HG02678 (cell line): ENCODE measurements around the gene UBIAD1.

Source experiments
- ATAC-seq: cut with Tn5 transposase; IDR thresholded peaks from one replicate; pipeline ENCODE4 v1.9.1; 2021; ENCODE audit warnings: mild to moderate bottlenecking, moderate library complexity; ENCODE audit not compliant: unreplicated experiment

The UBIAD1 gene

GRCh38 chr1:11308699-11309224 is 35.8 kb downstream of the UBIAD1 start:
- ATAC-seq, result no peak

DNA sequence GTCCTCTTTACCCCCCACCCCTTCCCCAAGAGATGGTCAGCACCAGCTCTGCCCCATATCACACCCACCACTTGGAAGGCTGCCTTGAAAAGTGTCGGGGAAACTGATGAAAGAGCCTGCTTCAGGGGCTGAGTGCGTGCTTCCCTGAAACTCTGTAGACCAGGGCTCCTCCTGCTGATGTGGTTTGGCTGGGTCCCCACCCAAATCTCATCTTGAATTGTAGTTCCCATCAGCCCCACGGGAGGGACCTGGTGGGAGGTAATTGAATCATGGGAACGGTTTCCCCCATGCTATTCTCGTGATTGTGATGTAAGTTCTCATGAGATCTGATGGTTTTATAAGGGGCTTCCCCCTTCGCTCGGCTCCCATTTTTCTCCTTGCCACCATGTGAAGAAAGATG is 36.4 kb downstream of the UBIAD1 start:
- no peak for ATAC-seq

GRCh38 chr1:11311816-11312755 is 39.1 kb downstream of the UBIAD1 start:
- no peak for ATAC-seq

GRCh38 chr1:11314959-11315358 is 42.0 kb downstream of the UBIAD1 start:
- ATAC-seq, result no peak

GRCh38 chr1:11316701-11317100 is 43.7 kb downstream of the UBIAD1 start:
- no peak for ATAC-seq

GRCh38 chr1:11318982-11319381 is 46.0 kb downstream of the UBIAD1 start:
- no peak for ATAC-seq

- ATAC-seq, result no peak
These were observed 47.3 kb downstream of the UBIAD1 start for GRCh38 chr1:11320153-11320936.

DNA sequence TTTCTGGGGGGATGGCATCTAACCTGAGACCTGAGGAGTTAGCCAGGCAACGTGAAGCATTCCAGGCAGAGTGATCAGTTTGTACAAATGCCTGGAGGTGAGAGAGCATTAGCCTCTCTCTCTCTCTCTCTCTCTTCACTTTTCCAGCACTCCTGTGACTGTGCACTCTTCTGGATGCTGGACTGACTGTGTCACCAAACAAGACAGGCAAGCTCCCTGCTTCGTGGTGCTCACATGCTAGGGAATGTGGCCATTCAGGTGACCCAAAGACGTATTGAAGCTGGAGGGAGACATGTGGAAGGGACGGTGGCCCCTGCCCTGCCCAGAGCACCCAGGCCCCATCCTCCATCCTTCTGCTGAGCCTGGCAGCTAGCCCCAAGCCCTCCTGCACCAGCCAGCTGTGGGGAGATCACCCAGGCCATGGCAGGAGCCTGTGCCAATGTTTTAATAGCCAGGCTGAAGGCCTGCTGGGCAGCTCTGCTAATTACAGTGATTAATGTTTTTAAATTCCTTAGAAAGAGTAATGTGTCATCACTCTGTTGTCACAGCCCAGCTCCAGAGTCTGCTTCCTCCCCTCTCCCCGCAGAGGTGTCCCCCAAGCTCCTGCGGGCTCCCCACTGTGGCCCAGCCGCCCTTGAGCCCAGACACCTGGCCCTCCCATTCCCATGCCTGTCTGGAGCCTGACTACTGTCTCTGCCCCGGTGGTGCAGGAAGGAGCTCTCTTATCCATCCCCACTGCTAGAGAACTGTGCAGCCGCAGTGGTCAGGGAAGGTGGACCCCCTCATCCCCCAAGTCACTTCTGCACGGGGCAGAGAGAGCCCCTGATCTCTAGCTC is 48.9 kb downstream of the UBIAD1 start:
- ATAC-seq, result no peak

GRCh38 chr1:11324567-11325165 is 51.7 kb downstream of the UBIAD1 start:
- ATAC-seq, result no peak

- no peak for ATAC-seq
These were observed 53.1 kb downstream of the UBIAD1 start for GRCh38 chr1:11326070-11326469.

GRCh38 chr1:11328444-11328843 is 55.4 kb downstream of the UBIAD1 start:
- no peak for ATAC-seq

GRCh38 chr1:11330411-11330810 is 57.4 kb downstream of the UBIAD1 start:
- no peak for ATAC-seq

DNA sequence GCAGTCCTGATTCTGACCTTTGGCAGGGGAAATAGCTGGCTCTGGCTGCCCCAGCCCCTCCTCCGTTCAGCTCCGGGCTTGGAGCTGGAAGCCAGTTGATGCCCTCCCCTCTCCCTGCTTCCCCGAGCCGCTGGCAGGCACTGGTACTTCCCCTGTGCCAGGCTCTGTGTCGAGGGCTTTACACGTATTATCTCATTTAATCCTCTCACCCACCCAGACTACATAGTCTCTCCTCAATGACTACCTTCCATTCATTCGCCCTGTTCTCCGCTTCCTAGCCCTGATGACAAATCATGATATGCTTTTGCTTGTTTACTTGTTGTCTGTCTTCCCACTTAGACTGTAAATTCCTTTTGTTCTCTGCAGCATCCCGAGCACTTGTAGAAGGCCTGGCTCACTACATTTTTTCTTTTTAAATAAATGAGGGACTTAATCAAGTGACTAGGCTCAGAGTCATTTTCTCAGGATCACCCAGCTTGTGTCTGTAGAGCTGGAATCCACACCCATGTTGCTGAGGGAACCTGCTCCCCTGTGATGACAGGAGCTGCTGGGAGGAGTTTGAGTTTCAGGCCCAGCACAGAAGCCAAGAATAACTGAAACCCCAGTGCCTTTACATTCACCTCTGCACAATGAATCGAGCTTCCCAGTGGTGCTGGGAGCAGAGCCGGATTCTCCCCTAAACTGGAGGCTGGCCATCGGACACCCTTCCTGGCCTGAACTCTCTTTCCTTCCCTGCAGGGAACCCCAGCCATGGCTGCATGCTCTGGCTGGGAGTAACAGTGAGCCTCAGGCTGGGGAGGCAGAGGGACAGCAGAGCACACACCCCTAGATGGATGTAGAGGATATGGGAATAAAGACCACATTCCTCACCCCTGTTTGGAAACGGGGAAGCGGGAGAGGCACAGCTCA is 58.3 kb downstream of the UBIAD1 start:
- ATAC-seq, result no peak

DNA sequence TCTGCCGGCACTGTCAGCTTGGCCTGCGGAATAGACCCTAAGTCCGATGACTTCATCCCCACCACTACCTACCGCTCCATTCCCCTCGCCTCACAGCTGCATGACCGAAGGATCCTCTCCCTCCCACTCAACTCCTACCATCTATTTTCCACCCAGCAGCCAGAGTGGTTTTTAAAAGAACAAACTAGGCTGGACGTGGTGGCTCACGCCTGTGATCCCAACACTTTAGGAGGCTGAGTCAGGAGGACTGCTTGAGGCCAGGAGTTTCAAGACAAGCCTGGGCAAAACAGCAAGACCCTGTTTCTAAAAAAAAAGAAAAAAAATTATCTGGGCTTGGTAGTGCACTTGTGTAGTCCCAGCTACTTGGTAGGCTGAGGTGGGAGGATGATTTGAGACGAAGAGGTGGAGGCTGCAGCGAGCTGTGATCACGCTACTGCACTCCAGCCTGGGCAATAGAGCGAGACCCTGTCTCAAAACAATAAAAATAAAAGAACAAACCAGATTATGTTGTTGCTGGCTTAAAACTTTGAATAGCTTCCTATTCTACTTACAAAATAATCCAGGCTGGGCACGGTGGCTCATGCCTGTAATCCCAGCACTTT is 59.0 kb downstream of the UBIAD1 start:
- no peak for ATAC-seq

DNA sequence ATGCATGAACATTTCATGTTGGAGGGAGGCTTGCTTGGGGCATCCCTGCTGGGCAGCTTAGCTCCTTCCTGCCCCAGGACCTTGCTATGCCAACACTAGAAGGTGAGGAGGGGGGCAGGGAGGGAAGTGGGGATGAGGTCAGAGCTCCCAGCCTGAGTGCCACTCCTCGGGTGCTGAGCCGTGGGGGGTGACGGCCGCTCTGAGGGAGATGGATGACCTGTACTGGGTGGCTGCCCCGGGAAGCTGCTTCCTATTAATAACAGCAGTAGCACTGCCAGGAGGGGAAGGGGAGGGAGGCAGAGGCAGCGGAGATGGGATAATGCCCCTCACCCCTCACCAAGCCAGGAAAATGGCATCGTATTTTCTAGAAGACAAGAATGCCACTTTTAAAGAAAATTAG is 60.6 kb downstream of the UBIAD1 start:
- no peak for ATAC-seq

DNA sequence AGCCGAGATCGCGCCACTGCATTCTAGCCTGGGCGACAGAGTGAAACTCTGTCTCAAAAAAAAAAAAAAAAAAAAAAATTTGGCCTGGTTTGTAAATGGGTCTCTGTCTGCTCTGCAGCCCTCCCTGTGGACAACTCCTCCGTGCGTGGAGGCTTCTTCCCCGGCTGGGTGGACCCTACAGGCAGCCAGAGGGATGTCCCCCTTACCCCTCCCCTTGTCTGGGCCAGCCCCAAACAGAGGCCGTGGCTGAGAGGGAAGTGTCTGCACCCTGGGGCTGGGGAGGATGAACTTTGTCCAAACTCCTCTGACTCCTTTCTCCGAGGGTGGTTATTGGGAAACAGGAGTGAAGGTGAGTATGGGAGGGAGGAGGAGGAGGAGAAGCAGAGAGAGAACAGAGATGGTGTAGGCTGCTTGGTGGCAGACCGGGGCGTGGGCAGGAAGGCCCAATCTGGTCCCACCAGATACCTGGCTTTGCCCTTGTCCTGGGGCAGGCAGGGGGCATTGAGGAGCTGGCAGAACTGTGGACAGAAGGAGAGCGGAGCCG is 61.3 kb downstream of the UBIAD1 start:
- no peak for ATAC-seq

- no peak for ATAC-seq
These were observed 61.8 kb downstream of the UBIAD1 start for GRCh38 chr1:11334821-11335220.

- ATAC-seq, result peak; percentile 87
These were observed 62.5 kb downstream of the UBIAD1 start for GRCh38 chr1:11335417-11336056.
